GM19463 (cell line): ENCODE data around the gene FAM72B.
"Not testable (repeated sequence)": the region's sequence is repeated elsewhere in the genome, so short reads cannot be mapped to it uniquely, and the experiment has no call there.

Source experiments
- ATAC-seq: cut with Tn5 transposase; IDR thresholded peaks from one replicate; pipeline ENCODE4 v1.9.1; 2021; ENCODE audit warnings: mild to moderate bottlenecking, moderate library complexity; ENCODE audit not compliant: unreplicated experiment

The FAM72B gene

GRCh38 chr1:121200985-121201981 lies 17.1 kb upstream of the FAM72B start:
- ATAC-seq, result not testable (repeated sequence)

- ATAC-seq, result not testable (repeated sequence)
These were observed 16.1 kb upstream of the FAM72B start for GRCh38 chr1:121200232-121200631.

GRCh38 chr1:121199763-121200162 lies 15.6 kb upstream of the FAM72B start:
- not testable (repeated sequence) for ATAC-seq

GRCh38 chr1:121197095-121197882 lies 13.1 kb upstream of the FAM72B start:
- ATAC-seq, result not testable (repeated sequence)

- ATAC-seq, result not testable (repeated sequence)
These were observed 8.4 kb upstream of the FAM72B start for GRCh38 chr1:121192512-121192911.

GRCh38 chr1:121187914-121188313 lies 3.8 kb upstream of the FAM72B start:
- ATAC-seq, result not testable (repeated sequence)

- ATAC-seq, result not testable (repeated sequence)
These were observed 2.1 kb upstream of the FAM72B start for GRCh38 chr1:121186191-121186590.

GRCh38 chr1:121185140-121185708 lies 1.1 kb upstream of the FAM72B start:
- not testable (repeated sequence) for ATAC-seq

GRCh38 chr1:121183867-121184266 lies 273 bp downstream of the FAM72B start:
- not testable (repeated sequence) for ATAC-seq

- ATAC-seq, result not testable (repeated sequence)
These were observed 5.9 kb downstream of the FAM72B start for GRCh38 chr1:121178197-121178596.

GRCh38 chr1:121176649-121177048 lies 7.5 kb downstream of the FAM72B start:
- not testable (repeated sequence) for ATAC-seq

- not testable (repeated sequence) for ATAC-seq
These were observed 15.9 kb downstream of the FAM72B start for GRCh38 chr1:121168152-121168668.

- not testable (repeated sequence) for ATAC-seq
These were observed 16.9 kb downstream of the FAM72B start for GRCh38 chr1:121167225-121167738.

- ATAC-seq, result not testable (repeated sequence)
These were observed 18.8 kb downstream of the FAM72B start for GRCh38 chr1:121165296-121165695.

GRCh38 chr1:121163850-121164757 lies 20.0 kb downstream of the FAM72B start:
- ATAC-seq, result peak; percentile 68

- not testable (repeated sequence) for ATAC-seq
These were observed 22.8 kb downstream of the FAM72B start for GRCh38 chr1:121161199-121161901.

GRCh38 chr1:121160118-121160517 lies 24.0 kb downstream of the FAM72B start:
- not testable (repeated sequence) for ATAC-seq

GRCh38 chr1:121157609-121158008 lies 26.5 kb downstream of the FAM72B start:
- not testable (repeated sequence) for ATAC-seq
